Naive thymus-derived CD8-positive, alpha-beta T cell (primary cell): ENCODE measurements around the gene NAALADL2. TPM values are rescaled to one million over a fixed set of nuclear protein-coding genes. Genes with fewer than 3 reads are reported as not detected.
"Not testable (repeated sequence)": the region's sequence is repeated elsewhere in the genome, so short reads cannot be mapped to it uniquely, and the experiment has no call there.

Source experiments
- ATAC-seq, 2 donors: fragments of 150-1000 bp; cut with Tn5 transposase in 1 of 2; sonication (Bioruptor Pico), chemical (Tn5 transposase) in 1 of 2; 1 replicate in 1 of 2; 2 replicates in 1 of 2; pipeline ENCODE4 v1.10.0; 2021; ENCODE audit warnings: mild to moderate bottlenecking in 2 of 2, moderate library complexity in 2 of 2
- POLR2A ChIA-PET: fragments of 350-600 bp; sonication (Branson Sonifier 250); formaldehyde crosslinking; loops from one replicate; lab custom pipeline; 2021; ENCODE audit warnings: antibody characterized with exemption; lab: Charles Lee
- DNase-seq, 10 donors: peaks; one replicate each; pipeline versions ENCODE4 v3.0.0 to v3.0.0-alpha.2; 2020 to 2022
- H3K27ac Mint-ChIP-seq, 10 donors: one replicate each; pipeline ENCODE4 v1.8.0; 2020 to 2022; ENCODE audit warnings: mild to moderate bottlenecking in 10 of 10, mixed read lengths in 10 of 10, moderate library complexity in 4 of 10, inconsistent platforms in 1 of 10
- H3K27me3 Mint-ChIP-seq, 5 donors: one replicate each; pipeline ENCODE4 v1.8.0; 2021 to 2022; ENCODE audit warnings: mixed read lengths in 5 of 5
- H3K36me3 Mint-ChIP-seq, 3 donors: one replicate each; pipeline ENCODE4 v1.8.0; 2020 to 2022; ENCODE audit warnings: mixed read lengths in 3 of 3, mild to moderate bottlenecking in 2 of 3, inconsistent platforms in 1 of 3
- H3K4me1 Mint-ChIP-seq, 4 donors: one replicate each; pipeline ENCODE4 v1.8.0; 2021 to 2022; ENCODE audit warnings: mixed read lengths in 4 of 4
- H3K4me3 Mint-ChIP-seq, 10 donors: one replicate each; pipeline ENCODE4 v1.8.0; 2020 to 2022; ENCODE audit warnings: mild to moderate bottlenecking in 10 of 10, mixed read lengths in 10 of 10, moderate library complexity in 6 of 10, inconsistent platforms in 1 of 10
- H3K9me3 Mint-ChIP-seq, 9 donors: one replicate each; pipeline ENCODE4 v1.8.0; 2020 to 2022; ENCODE audit warnings: mixed read lengths in 9 of 9, mild to moderate bottlenecking in 3 of 9, inconsistent platforms in 1 of 9, moderate library complexity in 1 of 9
- polyA plus RNA-seq, 3 donors: library from polyadenylated mRNA; unstranded; fragments of 300-500 nt; fragmentation: Illumina TruSeq; gene quantifications; one replicate each; pipeline ENCODE4 v1.2.3, GENCODE V29; 2021
- total RNA-seq, 8 experiments: library from RNA in 2 of 8; stranded (reverse) in 2 of 8; gene quantifications; one replicate each; pipeline ENCODE4 v1.2.3 and lab custom pipeline; 2021 to 2026

Gene NAALADL2
- total and polyA plus RNA-seq, 5 experiments from 2014 or later = 0.44 to 1.3 (median 0.88) TPM; not detected in 1

GRCh38 chr3:175591375-175591774 lies 732.2 kb downstream of the NAALADL2 start:
- H3K4me3 Mint-ChIP-seq = no peak overlapping the region
- no peaks in the 10 kb centered on the region for H3K27me3 Mint-ChIP-seq
- POLR2A ChIA-PET = no interaction called here
- no peak overlapping the region for H3K27ac Mint-ChIP-seq
- H3K9me3 Mint-ChIP-seq = peaks cover 0 to 14% (median 8%) of the 10 kb centered on the region in 9 donors
- DNase-seq (no peak), ATAC-seq (no peak)
- H3K36me3 Mint-ChIP-seq = peaks cover 0 to 4% (median 0%) of the 10 kb centered on the region in 3 donors
- H3K4me1 Mint-ChIP-seq = no peaks in the 10 kb centered on the region

GRCh38 chr3:175593331-175593730 lies 734.2 kb downstream of the NAALADL2 start:
- Mint-ChIP-seq H3K27ac (no peak overlapping the region), H3K4me3 (no peak overlapping the region), H3K36me3 (peaks cover 0 to 4% (median 0%) of the 10 kb centered on the region in 3 donors), H3K9me3 (peaks cover 0 to 14% (median 5%) of the 10 kb centered on the region in 9 donors), H3K27me3 (no peaks in the 10 kb centered on the region), H3K4me1 (no peaks in the 10 kb centered on the region)
- ATAC-seq (no peak), DNase-seq (no peak)
- POLR2A ChIA-PET = no interaction called here

- H3K36me3 Mint-ChIP-seq = peaks cover 0 to 4% (median 0%) of the 10 kb centered on the region in 3 donors
- DNase-seq (no peak), ATAC-seq (no peak)
- no peak overlapping the region for H3K4me3 Mint-ChIP-seq
- H3K9me3 Mint-ChIP-seq = peaks cover 0 to 13% (median 3%) of the 10 kb centered on the region in 9 donors
- no peaks in the 10 kb centered on the region for H3K4me1 Mint-ChIP-seq
- no peak overlapping the region for H3K27ac Mint-ChIP-seq
- no peaks in the 10 kb centered on the region for H3K27me3 Mint-ChIP-seq
- POLR2A ChIA-PET = interaction anchor here (0.7 kb wide), 1 partner anchor 650 kb away, joined by 4 read pairs; no protein-coding TSS in a partner anchor
Measured at GRCh38 chr3:175598740-175599139, 739.6 kb downstream of the NAALADL2 start.

- H3K4me1 Mint-ChIP-seq = no peaks in the 10 kb centered on the region
- no peaks in the 10 kb centered on the region for H3K36me3 Mint-ChIP-seq
- POLR2A ChIA-PET = no interaction called here
- H3K27ac Mint-ChIP-seq = no peak overlapping the region
- H3K4me3 Mint-ChIP-seq = no peak overlapping the region
- H3K9me3 Mint-ChIP-seq = peaks cover 0 to 7% (median 3%) of the 10 kb centered on the region in 9 donors
- H3K27me3 Mint-ChIP-seq = no peaks in the 10 kb centered on the region
- DNase-seq (no peak), ATAC-seq (no peak)
Measured at GRCh38 chr3:175601521-175601920, 742.4 kb downstream of the NAALADL2 start.

GRCh38 chr3:175605851-175606250 lies 746.7 kb downstream of the NAALADL2 start:
- Mint-ChIP-seq H3K4me3 (no peak overlapping the region), H3K4me1 (no peaks in the 10 kb centered on the region), H3K36me3 (no peaks in the 10 kb centered on the region), H3K27me3 (no peaks in the 10 kb centered on the region), H3K27ac (no peak overlapping the region), H3K9me3 (peaks cover 0 to 21% (median 5%) of the 10 kb centered on the region in 9 donors)
- ATAC-seq (no peak), DNase-seq (no peak)
- POLR2A ChIA-PET = no interaction called here

GRCh38 chr3:175606650-175607318 lies 747.6 kb downstream of the NAALADL2 start:
- no peak overlapping the region for H3K27ac Mint-ChIP-seq
- no peaks in the 10 kb centered on the region for H3K36me3 Mint-ChIP-seq
- H3K9me3 Mint-ChIP-seq = peaks cover 0 to 21% (median 5%) of the 10 kb centered on the region in 9 donors
- ATAC-seq (no peak), DNase-seq (no peak)
- no peaks in the 10 kb centered on the region for H3K27me3 Mint-ChIP-seq
- POLR2A ChIA-PET = no interaction called here
- no peaks in the 10 kb centered on the region for H3K4me1 Mint-ChIP-seq
- no peak overlapping the region for H3K4me3 Mint-ChIP-seq

GRCh38 chr3:175608356-175608755 lies 749.2 kb downstream of the NAALADL2 start:
- POLR2A ChIA-PET = no interaction called here
- Mint-ChIP-seq H3K27ac (no peak overlapping the region), H3K27me3 (no peaks in the 10 kb centered on the region), H3K4me1 (no peaks in the 10 kb centered on the region), H3K9me3 (peaks cover 0 to 21% (median 5%) of the 10 kb centered on the region in 9 donors), H3K36me3 (no peaks in the 10 kb centered on the region), H3K4me3 (no peak overlapping the region)
- DNase-seq = no peak
- no peak for ATAC-seq

- DNase-seq (no peak), ATAC-seq (no peak)
- Mint-ChIP-seq H3K27ac (no peak overlapping the region), H3K4me3 (no peak overlapping the region), H3K4me1 (no peaks in the 10 kb centered on the region), H3K9me3 (peaks cover 0 to 21% (median 5%) of the 10 kb centered on the region in 9 donors), H3K27me3 (no peaks in the 10 kb centered on the region), H3K36me3 (no peaks in the 10 kb centered on the region)
- POLR2A ChIA-PET = no interaction called here
Measured at GRCh38 chr3:175608911-175609310, 749.8 kb downstream of the NAALADL2 start.

- H3K4me1 Mint-ChIP-seq = no peaks in the 10 kb centered on the region
- DNase-seq (no peak), ATAC-seq (no peak)
- H3K9me3 Mint-ChIP-seq = peaks cover 0 to 14% (median under 1%) of the 10 kb centered on the region in 9 donors
- POLR2A ChIA-PET = interaction anchor here (0.6 kb wide), 1 partner anchor 26 kb away, joined by 5 read pairs; no protein-coding TSS in a partner anchor
- no peaks in the 10 kb centered on the region for H3K36me3 Mint-ChIP-seq
- H3K27ac Mint-ChIP-seq = no peak overlapping the region
- H3K4me3 Mint-ChIP-seq = no peak overlapping the region
- no peaks in the 10 kb centered on the region for H3K27me3 Mint-ChIP-seq
Measured at GRCh38 chr3:175612487-175613196, 753.5 kb downstream of the NAALADL2 start.

GRCh38 chr3:175614107-175614506 lies 755.0 kb downstream of the NAALADL2 start:
- DNase-seq, H3K4me3 Mint-ChIP-seq, H3K27ac Mint-ChIP-seq, H3K27me3 Mint-ChIP-seq, POLR2A ChIA-PET, H3K36me3 Mint-ChIP-seq, H3K4me1 Mint-ChIP-seq, ATAC-seq: not testable (repeated sequence)
- H3K9me3 Mint-ChIP-seq = peaks cover 0 to 18% (median 4%) of the 10 kb centered on the region in 9 donors

GRCh38 chr3:175617247-175617646 lies 758.1 kb downstream of the NAALADL2 start:
- Mint-ChIP-seq H3K4me1 (no peaks in the 10 kb centered on the region), H3K9me3 (peaks cover 0 to 18% (median 7%) of the 10 kb centered on the region in 9 donors), H3K27me3 (no peaks in the 10 kb centered on the region), H3K36me3 (no peaks in the 10 kb centered on the region), H3K27ac (no peak overlapping the region), H3K4me3 (no peak overlapping the region)
- ATAC-seq = no peak
- POLR2A ChIA-PET = no interaction called here
- no peak for DNase-seq

- no peaks in the 10 kb centered on the region for H3K36me3 Mint-ChIP-seq
- ATAC-seq (no peak), DNase-seq (no peak)
- no peaks in the 10 kb centered on the region for H3K27me3 Mint-ChIP-seq
- peaks cover 0 to 23% (median 7%) of the 10 kb centered on the region in 9 donors for H3K9me3 Mint-ChIP-seq
- no peak overlapping the region for H3K27ac Mint-ChIP-seq
- H3K4me3 Mint-ChIP-seq = no peak overlapping the region
- H3K4me1 Mint-ChIP-seq = no peaks in the 10 kb centered on the region
- POLR2A ChIA-PET = no interaction called here
Measured at GRCh38 chr3:175619369-175619768, 760.2 kb downstream of the NAALADL2 start.

- no peak for ATAC-seq
- H3K27ac Mint-ChIP-seq = no peak overlapping the region
- no peaks in the 10 kb centered on the region for H3K27me3 Mint-ChIP-seq
- no peaks in the 10 kb centered on the region for H3K4me1 Mint-ChIP-seq
- H3K9me3 Mint-ChIP-seq = peaks cover 0 to 23% (median 7%) of the 10 kb centered on the region in 9 donors
- POLR2A ChIA-PET = no interaction called here
- DNase-seq = no peak
- H3K36me3 Mint-ChIP-seq = no peaks in the 10 kb centered on the region
- H3K4me3 Mint-ChIP-seq = no peak overlapping the region
Measured at GRCh38 chr3:175620093-175620492, 761.0 kb downstream of the NAALADL2 start.
